Measurements from ENCODE around the gene HOXD3.

DNA sequence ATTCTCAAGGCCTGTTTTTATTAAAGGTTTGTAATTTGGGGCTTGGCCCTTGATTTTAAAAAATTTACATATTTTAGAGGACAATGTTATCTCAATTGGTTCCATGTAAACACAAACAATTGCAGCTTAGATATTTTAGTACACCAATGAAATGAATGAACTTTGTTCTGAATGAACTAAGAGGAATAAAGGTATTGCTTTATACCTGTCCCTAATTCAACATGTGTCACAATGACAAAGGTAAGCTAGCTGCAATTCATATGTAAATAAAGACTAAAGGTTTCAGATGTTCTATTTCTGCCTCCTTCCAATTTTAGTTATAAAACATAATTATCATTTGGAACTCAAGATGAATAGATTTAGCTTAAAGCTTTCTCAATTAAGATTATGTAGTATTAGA lies 42.8 kb downstream of the HOXD3 start:
- TF ChIP-seq CTCF (IDR thresholded peaks at IDR 0.05) = no peak
- no peak for TF ChIP-seq POLR2A (IDR thresholded peaks at IDR 0.05)
- no peak for TF ChIP-seq POLR2AphosphoS5 (IDR thresholded peaks at IDR 0.05)
